Measurements from ENCODE around the gene ELP2.

ELP2 gene

DNA sequence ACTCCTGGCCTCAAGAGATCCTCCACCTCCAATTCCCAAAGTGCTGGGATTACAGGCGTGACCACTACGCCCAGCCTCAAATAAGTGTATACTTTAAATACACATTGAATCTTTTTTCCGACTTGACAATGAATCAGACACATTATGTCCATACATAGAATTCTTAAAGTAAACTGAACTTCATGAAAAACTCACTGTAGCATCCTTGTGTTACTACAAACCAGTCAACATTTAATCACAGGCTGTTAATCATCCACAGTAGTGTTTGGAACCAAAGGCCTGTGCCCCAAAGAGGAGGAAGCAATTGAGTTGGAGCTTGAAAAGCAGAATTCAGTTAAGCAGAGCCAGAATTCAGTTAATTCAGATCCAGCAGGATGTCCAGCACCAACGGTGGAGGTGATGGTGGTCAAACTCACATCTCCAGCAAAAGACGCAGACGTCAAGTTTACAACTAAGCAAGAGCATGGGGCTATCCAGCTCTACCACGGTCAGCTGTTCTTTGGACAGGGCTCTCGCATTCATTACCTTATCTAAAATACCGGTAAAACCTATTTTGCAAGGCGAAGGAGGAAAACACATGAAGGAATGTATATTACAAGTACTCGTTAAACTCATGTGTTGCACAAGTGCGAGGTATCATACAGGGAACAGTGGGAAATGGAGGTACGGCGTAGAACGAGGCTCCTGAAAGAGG is 1.7 kb upstream of the ELP2 start:
- no peak for DNase-seq

- DNase-seq = no peak
These were observed 1.2 kb upstream of the ELP2 start for GRCh38 chr18:36128530-36128870.

DNA sequence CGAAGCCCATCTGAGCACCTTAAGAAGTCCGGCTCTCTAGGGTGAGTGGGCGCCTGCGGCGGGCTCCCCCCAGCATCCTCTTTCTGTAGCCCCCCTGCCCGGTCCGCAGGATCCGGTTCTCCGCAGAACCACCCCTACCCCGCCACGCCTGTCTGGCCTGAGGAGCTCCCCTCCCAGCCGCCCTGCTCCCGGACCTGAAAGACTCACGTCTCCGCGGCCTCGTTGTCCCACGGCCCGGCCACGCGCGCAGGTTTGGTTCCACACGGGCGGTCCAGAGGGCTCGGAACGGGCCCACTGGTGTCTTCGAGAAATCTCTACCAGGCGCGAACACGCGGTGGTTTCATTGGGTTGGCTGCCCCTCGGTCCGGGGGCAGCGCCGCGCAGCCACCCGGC is 796 bp upstream of the ELP2 start:
- no peak for DNase-seq

DNA sequence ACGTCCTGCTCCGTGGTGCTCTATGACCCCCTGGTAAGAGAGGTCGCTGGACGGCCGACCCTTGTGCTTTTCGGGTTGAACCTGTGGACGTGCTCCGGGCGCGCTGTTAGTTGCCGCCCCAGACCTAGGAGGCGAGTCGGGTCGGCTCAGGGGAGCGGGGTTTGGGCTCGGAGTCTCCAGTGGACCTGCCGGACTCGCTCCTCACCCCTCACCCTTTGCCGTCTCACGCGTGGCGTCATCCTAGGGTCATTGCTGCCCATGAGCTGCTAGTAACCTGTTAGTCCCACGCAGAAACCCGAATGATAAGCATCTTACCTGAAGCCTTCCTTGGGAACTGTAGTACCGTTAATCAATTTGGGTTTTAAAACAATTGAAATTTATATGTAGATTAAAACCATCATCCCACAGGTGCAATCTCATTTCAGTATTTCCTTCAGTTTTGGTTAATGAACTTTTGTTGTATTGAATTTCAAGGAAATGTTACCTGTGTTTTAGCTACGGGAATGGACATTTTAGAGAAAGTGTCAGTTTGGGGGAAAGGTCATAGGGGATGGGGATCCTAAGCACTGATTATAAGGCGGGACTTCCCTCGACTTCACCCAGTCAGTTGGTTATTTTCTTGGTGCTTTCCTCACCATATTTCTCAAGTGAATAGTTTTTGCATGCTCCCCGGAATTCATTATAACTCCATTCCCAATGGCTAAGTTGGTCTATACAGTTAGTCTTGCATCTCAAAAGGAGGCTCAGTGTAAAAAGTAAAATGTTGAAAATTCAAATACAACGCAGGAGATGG is 536 bp downstream of the ELP2 start:
- no peak for DNase-seq

DNA sequence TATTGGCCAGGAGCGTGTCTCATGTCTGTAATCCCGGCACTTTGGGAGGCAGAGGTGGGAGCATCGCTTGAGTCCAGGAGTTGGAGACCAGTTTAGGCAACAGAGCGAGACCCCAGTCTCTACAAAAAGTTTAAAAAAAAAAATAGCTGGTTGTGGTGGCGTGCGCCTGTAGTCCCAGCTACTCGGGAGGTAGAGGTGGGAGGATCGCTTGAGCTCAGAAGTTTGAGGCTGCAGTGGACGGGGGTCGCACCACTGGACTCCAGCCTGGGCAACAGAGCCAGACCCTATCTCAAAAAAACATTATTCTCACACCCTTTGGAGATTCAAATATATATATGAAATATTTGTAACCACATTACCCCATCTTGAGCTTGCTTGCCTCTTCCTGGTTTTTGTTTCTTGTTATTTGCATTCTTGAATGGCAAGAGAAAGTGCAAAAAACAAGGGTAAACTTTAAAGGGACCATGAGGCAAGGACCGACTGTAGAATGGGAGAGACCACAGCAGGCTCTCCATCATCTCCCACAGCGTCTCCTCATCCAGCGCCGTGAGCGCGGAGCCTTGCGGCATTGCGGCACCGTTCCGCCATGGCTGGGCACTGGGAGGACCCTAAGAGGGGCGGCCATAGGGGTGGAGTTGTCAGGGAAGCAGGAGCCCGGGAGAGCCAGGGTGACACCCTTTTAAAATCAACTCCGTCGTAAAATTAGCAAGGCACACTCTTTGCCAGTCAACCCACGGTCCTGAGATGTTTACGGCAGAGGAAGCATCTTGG is 1.4 kb downstream of the ELP2 start:
- DNase-seq = no peak

DNA sequence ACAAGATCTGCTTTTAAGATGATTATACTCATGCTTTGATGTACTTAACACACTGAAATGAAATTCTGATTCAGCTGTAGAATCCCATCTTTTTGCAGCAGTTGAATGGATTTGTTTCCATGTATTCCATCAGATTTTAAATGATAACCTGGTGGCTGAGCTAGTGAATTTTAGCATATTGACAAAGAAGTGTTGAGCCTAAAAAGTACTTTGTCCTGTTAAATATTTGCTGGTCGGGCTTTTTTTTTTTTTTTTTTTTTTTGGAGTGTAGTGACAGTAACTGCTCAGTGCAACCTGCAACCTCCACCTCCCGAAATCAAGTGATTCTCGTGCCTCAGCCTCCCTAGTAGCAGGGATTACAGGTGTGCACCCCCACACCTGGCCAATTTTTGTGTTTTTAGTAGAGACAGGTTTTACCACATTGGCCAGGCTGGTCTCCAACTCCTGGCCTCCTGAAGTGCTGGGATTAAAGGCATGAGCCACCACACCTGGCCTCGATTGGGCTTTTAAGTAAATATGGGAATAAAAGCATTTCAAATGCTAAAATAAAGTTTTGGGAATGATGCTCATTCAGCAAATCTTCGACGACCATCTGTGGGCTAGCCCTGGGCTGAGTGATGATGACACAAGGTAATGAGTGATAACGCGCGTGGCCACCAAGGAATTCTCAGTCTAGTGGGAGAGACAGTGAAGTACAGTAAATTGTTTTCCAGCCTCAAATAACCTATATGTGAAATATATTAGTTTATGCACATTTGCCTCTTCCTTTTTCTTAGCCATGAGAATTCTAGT is 2.2 kb downstream of the ELP2 start:
- no peak for DNase-seq

- DNase-seq = no peak
These were observed 3.1 kb downstream of the ELP2 start for GRCh38 chr18:36132756-36133155.

DNA sequence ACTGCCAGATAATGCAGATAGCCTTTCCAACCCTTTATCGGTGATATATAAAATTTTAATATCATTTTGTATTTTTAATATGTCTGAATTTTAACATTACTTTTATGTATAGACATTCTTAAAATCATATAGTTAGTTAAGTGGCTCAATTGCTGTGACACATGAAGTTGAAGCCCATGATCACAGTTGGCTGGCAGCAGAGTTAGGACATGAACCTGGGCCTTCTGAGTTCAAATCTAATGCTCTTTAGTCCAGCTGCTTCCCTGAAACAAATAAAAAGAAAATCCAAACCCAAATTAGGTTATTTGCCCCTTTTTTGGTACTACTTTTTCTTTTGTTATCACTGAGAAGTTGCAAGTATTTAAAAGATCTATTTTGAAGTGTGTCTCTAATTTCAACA is 5.6 kb downstream of the ELP2 start:
- no peak for DNase-seq

GRCh38 chr18:36139245-36139644 is 9.5 kb downstream of the ELP2 start:
- no peak for DNase-seq

GRCh38 chr18:36141576-36141975 is 11.9 kb downstream of the ELP2 start:
- DNase-seq = no peak

- no peak for DNase-seq
These were observed 13.1 kb downstream of the ELP2 start for GRCh38 chr18:36142751-36143150.

- no peak for DNase-seq
These were observed 13.7 kb downstream of the ELP2 start for GRCh38 chr18:36143391-36143790.

DNA sequence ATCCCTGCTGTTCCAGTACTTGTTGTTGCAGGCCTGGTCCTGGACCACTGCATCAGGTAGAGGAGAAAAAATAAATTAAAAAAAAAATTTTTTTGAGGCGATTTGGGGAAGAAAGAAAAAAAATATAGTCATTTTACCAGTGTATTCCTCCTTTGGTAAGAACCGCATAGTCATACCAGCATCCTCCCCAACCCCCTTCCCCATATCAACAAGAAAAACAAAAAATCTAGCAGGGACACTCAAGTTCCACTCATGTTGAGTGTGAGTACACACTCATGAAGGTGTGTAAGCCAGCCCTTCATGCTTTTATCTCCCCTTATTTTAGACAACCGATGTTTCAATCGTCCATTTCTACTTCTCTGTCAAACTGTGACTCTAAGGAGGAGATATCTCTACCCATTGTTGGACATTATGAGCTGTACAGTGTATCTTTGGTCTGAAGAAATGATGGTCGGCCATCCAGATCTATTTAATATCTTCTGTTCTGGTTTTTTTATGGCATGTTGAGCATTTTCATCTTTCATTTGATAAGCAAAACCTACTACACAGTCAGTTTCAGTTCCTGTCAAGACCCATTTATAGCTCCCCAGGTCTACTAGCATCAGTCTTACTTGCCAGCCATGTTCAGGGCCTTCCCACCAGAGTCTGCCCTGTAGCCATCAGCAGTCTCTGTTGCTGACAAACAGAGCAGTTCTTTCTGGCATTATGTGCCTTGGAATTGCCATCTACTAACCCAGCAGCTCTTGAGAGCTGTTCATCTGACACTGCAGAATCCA is 20.0 kb downstream of the ELP2 start:
- DNase-seq = no peak

DNA sequence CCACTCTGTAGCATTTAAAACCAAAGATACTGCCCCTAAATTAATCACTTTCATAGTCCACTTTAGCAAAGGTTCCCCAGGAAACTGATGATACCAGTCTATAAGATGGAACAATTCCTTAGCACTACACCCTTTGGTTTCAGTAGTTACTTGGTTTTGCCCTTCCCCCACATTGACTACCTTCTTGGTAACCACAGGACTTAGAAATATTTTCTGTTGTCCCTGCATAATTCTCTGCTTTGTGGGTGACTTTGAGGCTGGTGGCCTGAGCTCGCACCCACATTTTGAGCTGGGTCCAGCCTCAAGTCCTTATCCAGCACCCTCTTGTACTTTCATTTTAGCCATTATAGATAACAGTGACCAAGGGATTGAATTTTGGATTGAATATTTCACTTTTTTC is 23.1 kb downstream of the ELP2 start:
- DNase-seq = no peak

- no peak for DNase-seq
These were observed 23.5 kb downstream of the ELP2 start for GRCh38 chr18:36153203-36153602.

- no peak for DNase-seq
These were observed 24.1 kb downstream of the ELP2 start for GRCh38 chr18:36153771-36154170.

DNA sequence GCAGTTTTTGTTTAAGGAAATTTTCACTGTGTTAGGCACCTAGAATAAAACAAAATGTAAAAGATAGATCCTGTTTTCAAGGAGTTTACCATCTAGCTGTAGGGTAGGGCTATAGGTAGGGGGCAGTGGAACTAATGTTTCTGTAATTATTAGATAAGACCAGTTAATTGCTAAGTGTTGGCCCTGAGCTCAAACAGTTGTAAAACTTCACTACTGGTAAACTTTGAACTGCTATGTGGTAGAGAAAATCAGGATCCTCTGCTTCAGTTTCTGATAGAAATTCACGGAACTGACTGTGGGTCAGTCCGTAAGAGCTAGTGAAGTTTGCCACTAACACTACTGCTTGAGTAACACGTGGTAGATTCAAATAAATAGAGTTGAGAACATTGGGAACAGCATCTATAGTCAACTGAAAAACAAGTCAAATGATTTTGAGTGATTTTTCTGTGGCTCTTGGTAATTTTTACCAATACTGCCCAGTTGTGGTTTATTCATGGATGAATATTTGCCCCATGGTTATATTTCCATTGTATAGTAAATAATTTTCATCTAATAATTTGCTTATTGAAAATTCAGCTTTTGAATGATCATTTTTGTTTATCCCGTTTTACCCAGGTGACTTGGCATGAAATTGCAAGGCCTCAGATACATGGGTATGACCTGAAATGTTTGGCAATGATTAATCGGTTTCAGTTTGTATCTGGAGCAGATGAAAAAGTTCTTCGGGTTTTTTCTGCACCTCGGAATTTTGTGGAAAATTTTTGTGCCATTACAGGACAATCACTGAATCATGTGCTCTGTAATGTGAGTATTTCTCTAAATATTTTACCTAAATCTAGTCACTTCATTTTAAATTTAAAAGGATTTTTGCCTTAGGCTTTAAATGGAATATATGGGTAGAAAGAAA is 26.4 kb downstream of the ELP2 start:
- DNase-seq = no peak

DNA sequence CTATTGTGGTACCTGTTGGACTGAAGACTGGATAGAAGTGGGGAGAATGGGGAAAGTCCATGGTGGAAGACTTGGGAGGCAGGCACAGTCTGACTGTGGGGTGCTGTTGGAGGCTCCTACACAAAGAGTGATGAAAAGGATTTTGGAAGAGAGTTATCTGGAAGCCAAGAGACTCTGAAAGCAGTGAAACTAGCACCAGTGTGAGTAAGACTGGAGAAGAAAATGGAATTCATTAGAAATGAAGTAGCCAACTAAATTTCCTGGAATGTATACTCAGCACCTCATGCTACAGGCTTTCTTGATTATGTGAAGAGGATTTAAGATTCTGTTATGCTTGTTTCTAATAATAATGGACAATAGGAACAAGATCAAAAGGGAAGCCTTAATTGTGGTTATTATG is 27.7 kb downstream of the ELP2 start:
- no peak for DNase-seq

GRCh38 chr18:36158266-36158867 is 28.7 kb downstream of the ELP2 start:
- no peak for DNase-seq

DNA sequence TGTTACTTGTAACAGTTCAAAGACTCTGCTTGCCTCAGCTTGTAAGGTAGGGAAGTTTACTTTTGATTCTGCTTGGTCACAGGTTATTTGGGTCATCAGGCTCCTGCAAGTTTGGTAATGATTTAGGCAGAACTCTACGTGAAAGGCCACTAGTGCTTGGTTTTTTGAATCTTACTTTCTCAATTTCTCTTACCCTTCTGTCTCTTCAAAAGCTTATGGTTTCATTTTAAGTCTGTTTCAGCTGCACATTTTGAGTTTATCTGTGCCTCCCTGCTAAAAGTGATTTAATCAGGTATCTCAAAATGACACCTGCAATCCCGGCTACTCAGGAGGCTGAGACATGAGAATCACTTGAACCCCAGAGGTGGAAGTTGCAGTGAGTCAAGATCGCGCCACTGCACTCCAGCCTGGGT is 31.3 kb downstream of the ELP2 start:
- DNase-seq = no peak

DNA sequence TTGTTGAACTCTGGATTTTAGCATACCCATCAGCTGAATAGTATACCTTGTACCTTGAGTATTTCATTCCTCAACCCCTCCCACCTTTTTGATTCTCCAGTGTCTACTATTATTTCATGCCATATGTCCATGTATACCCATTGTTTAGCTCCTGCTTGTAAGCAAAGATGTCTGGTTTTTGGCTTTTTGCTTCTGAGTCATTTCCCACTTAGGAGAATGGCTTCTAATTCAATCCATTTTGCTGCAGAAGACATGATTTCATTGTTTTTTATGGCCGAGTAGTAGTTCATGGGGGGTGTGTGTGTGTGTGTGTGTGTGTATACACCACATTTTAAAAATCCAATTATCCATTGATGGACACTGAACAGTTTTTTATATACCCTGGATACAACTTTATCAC is 33.3 kb downstream of the ELP2 start:
- no peak for DNase-seq
